ENCODE measurements around the gene USP5.
"Not testable (repeated sequence)": the region's sequence is repeated elsewhere in the genome, so short reads cannot be mapped to it uniquely, and the experiment has no call there.

Gene USP5

DNA sequence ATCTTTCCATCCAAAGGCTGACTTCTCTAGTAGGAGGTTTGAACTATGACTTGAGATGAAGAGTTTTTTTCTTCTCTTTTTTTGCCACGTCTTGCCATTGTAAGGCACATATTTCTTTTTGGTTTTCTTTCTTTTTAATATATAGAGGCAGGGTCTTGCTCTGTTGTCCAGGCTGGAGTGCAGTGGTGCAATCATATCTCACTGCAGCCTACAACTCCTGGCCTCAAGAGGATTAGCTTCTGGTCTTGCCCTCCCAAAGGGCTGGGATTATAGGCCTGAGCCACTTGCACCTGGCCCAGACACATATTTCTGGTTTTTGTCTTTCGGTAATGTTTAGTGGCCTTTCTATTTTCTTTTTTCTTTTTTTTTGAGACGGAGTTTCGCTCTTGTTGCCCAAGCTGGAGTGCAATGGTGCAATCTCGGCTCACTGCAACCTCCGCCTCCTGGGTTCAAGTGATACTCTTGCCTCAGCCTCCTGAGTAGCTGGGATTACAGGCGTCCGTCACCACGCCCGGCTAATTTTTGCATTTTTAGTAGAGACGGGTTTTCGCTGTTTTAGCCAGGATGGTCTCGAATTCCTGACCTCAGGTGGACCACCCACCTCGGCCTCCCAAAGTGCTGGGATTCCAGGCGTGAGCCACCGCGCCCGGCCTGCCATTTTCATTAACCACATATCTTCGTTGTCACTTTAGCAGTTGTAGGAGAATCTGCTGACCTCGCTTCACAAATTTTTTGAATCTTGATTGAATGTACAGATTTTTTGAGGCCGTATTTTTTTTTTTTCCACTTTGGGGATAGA is 38.0 kb downstream of the USP5 start:
- DNase-seq, result not testable (repeated sequence)

DNA sequence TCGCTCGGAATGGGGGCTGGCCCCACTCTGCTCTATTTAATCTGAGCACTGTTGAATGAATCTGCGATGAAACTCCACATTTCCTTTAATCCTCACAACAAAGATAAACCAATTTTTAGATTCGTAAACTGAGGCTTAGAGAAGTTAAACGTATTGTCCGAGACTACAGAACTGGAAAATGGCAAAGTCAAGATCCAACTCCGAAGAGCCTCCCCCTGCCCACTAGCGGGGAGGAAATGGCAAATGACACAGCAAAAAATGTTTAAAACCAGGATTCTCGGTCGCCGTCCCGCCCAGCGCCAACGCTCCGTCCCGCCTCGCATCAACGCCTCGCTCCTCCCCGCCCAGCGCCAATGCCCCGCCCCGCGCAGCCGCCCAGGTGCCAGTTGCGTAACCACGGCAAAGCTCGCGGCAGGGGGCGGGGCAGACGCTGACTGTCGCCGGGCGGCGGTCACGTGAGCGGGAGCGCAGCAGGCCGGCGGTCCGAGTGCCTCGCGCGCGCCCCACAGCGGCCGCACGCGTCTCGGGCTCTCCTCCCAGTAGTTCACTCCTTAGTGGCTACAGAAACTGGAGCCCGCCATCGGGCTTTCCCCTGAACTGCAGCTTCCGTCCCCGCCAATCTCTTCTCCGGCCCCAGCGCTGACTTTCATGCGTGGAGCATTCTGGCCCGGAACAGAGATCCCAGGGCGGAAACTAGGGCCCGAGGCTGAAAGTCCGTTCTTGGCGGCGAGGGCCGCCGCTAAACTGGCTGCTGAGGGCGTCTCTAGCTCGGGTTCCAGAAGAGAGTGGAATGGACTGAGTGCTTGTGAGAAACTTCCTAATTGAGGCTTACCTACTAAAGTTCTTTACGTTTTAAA is 39.1 kb downstream of the USP5 start:
- peak; percentile 98 for DNase-seq

DNA sequence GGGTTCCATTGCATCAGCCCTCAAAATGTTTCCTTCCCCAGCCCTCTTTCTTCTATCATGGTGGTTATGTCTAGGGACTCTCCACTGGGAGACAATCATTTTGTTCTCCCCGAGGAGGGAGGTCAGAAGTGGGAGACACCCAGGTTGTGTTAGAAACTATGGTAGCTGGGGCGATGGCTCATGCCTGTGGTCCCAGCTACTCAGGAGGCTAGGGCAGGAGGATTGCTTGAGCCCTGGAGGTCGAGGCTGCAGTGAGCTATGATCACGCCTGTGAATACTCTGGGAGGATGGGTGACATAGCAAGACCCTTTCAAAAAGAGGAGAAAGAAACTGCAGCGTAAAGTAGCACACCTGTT is 39.7 kb downstream of the USP5 start:
- DNase-seq, result no peak

DNA sequence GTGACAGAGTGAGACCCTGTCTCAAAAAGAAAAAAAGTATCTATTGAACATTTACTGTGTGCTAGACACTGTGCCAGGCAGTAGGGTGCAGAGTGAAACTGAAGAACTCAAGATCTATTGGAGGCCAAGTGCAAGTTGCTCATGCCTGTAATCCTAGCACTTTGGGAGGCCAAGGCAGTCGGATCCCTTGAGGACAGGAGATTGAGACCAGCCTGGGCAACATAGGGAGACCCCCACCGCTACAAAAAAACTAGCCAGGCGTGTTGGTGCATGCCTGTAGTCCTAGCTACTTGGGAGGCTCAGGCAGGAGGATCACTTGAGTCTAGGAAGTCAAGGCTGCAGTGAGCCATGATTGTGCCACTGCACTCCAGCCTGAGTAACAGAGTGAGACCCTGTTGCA is 40.7 kb downstream of the USP5 start:
- not testable (repeated sequence) for DNase-seq

DNA sequence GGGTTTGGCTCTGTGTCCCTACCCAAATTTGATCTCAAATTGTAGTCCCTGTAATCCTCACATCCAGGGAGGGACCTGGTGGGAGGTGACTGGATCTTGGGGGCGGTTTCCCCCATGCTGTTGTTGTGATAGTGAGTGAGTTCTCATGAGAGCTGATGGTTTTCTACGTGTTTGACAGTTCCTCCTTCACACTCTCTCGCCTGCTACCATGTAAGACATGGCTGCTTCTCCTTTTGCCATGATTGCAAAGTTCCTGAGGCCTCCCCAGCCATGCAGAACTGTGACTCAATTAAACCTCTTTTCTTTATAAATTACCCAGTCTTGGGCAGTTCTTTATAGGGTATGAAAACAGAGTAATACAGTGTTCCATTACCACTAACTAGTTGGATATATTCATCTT is 42.4 kb downstream of the USP5 start:
- DNase-seq, result no peak

DNA sequence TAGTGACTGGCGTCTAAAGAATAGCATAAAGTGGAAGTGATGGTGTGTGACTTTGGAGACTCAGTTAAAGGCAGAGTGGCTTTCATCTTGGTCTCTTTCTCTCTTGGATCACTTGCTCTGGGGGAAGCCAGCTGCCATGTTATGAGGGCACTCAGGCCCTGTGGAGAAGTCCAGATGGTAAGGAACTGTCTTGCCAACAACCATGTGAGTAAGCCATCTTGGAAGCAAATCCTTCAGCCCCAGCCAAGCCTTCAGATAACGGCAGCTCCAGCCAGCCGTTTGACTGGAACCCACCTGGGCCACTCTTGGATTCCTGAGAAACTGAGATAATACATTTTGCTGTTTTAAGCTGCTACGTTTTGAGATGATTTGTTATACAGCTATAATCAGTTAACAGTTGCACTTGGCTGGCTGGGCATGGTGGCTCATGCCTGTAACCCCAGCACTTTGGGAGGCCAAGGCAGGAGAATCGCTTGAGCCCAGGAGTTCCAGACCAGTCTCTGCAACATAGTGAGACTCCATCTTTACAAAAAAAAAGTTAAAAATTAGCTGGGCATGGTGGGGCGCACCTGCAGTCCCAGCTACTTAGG is 45.0 kb downstream of the USP5 start:
- no peak for DNase-seq

DNA sequence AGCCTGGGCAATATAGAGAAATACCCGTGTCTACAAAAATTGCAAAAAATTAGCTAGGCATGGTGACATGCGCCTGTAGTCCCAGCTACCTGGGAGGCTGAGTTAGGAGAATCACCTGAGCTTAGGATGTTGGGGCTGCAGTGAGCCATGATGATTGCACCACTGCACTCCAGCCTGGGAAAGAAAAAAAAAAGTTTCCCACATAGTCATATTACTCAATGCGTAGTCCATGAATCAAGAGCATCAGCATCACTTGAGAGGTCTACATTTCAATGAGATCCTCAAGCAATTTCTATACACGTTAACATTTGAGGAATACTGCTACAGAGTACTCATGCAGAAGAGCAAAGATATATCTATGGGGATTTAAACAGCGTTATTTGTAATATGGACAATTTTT is 47.5 kb downstream of the USP5 start:
- no peak for DNase-seq

DNA sequence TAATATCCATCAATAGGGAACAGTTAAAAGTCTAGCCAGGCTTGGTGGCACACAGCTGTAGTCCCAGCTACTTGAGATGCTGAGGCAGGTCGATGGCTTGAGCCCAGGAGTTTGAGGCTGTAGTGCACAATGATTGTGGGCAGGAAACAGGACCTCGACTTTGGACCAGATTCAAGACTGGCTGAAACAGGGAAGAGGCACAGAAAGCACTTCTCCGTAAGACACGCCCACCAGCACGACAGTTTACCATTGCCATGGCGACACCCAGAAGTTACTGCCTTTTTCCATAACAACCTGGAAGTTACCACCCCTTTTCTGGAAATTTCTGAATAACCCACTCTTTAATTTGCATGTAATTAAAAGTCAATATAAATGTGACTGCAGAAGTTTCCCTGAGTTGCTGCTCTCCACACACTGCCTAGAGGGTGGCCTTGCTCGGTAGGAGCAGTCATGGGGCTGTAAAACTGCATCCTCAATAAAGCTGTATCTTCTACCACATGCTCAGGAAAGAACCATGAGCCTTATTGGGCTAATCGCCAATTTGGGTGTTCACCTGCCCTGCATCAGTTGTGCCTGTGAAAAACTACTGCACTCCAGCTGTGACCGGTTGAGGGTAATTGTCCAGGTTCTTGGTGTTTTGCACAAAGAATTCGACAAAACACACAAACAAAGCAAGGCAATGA is 48.0 kb downstream of the USP5 start:
- peak; percentile 84 for DNase-seq

DNA sequence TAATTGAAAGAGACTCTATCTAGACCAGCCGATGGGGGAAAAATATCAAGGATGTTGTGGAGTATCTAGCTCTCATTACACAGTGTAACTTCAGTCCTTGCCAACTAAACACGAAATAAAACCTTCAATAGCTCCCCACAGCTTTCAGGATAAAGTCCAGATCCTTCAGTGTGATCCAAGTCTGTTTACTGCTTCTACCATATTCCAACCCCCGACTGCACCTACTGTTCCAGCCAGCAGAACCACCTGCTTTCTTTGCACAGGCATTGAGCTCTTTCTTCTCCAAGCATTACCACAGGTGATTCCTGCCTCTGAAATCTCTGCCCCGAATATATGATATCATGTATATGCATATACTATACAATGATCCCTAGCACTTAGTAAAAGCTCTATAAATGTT is 50.5 kb downstream of the USP5 start:
- no peak for DNase-seq

DNA sequence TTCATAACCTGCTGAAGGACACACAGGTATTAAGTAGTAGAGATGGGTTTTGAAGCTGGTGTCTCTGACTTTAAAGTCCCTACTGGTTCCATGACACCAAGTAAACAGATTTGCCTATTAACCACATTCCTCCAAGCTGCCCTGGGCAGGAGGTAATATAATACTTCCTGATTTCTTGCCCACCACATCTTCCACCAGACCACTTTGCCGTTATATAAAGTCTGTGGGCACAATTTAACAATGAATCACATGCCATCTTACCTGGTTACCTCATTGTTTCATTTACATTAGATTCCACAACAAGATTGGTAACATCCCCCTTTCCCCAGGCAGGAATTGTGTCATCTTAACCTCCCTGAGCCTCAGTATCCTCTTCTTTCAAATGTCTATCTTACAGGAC is 51.8 kb downstream of the USP5 start:
- peak; percentile 29 for DNase-seq

DNA sequence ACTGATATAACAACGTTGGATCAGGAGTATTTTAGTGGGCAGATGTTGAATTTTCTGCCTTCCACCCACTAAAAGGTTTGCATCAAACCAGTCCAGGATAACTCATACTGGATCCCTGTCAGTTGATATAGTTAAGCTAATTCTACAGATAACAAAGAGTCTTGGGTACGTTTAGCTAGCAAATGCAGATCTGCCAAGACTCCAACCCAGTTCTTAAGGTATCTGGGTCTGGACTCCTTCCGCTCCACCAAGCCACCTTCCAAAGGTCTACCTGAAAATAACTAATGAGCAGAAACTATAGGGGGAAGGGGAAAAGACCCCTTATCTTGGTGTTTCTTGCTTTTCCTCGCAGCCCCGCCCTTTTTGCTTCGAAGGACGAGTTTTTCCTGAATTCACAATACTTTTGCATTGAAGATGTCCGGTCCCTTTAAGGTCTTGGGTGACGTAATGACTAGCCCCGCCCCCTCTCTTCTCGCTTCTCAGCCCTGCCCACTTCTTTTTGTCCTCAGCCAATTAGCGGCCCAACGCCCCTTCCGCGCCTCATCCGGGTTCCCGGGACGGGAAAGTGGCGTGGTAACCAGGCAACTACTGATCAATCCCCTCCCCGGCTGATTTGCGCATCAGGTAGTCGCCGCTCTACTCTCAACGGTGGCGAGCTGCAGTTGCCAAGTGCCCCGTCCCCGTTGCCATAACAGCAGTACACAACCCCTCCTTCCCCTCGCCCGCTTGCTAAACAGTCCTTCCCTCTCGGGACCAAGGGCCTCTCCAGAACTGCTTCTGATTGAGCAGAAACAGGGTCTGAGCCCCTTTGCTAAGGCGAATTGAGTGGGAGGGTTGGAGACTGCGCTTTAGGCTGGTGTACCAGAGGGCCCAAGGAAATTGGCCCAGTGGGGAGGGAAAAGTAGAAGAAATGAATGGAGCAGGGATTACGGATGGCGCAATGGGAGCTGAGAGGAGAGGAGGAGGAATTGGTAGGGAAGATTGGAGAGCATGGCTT is 52.6 kb downstream of the USP5 start, which contains the start of gene LRRC23:
Gene LRRC23 (plus strand): TSS at position 543 of the 997 bp plus-strand sequence. CDS start 812 bp downstream, outside the sequence.
- DNase-seq, result peak; percentile 100

DNA sequence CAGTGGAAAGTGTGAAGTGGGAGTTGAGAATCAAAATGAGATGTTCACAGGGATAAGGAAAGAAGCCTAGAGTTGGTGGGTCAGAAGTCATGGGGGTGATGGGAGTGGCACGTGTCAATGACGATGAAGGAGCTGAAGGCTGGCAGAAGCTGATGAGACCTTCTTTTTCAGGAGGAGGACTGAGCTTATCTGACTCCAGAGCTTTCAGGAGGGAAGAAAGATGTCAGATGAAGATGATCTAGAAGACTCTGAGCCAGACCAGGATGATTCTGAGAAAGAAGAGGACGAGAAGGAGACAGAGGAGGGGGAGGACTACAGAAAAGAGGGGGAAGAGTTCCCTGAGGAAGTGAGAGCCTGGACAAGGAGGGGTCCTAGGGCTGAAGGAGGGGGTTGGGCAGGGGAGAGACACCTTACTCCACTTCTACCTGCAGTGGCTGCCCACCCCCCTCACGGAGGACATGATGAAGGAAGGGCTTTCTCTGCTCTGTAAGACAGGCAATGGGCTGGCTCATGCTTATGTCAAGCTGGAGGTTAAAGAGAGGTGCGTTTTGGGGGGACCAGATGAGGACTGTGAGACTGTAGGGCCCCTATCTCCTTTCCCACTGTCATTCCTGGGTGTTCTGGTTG is 53.6 kb downstream of the USP5 start:
- DNase-seq, result no peak

DNA sequence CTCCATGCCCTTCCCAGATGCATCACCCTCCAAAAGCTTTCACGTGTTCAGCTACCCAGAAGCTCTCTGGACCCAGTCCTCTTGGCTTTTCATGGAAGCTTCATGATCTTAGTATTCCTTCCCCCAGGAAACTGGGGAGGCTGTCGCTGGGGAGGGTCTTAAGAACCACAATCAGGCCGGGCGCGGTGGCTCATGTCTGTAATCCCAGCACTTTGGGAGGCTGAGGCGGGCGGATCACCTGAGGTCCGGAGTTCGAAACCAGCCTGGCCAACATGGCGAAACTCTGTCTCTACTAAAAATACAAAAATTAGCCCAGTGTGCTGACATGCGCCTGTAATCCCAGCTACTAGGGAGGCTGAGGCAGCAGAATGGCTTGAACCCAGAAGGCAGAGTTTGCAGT is 56.2 kb downstream of the USP5 start:
- DNase-seq, result not testable (repeated sequence)

DNA sequence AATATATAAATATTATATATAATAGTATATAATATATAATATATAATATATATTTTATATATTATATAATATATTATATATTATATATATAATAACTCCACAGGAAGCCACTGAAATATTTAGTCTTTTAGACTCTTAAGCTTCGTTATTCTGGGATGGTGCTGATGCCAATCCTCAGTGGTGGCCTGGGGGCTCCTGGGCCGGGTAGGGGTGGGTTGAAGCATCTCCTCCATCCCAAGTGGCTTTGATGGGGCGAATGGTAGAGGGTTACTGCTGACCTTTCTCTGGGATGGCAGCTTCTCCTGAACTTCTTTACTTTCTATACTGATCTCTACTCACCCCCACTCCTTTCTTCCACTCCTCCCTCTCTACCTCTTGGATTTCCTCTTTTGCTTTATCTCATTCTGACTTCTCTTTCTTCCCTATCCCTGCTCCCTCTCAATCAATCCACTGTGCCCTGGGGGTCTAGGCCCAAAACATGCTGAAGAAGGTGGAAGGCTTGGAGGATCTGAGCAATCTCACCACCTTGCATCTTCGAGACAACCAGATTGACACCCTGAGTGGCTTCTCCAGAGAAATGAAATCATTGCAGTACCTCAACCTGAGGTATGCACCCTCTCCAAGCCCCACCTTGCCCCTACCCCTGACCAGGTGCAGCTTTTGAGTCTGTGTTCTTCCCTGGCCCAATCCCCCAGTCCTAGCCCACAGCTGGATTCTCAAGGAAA is 57.6 kb downstream of the USP5 start:
- no peak for DNase-seq

DNA sequence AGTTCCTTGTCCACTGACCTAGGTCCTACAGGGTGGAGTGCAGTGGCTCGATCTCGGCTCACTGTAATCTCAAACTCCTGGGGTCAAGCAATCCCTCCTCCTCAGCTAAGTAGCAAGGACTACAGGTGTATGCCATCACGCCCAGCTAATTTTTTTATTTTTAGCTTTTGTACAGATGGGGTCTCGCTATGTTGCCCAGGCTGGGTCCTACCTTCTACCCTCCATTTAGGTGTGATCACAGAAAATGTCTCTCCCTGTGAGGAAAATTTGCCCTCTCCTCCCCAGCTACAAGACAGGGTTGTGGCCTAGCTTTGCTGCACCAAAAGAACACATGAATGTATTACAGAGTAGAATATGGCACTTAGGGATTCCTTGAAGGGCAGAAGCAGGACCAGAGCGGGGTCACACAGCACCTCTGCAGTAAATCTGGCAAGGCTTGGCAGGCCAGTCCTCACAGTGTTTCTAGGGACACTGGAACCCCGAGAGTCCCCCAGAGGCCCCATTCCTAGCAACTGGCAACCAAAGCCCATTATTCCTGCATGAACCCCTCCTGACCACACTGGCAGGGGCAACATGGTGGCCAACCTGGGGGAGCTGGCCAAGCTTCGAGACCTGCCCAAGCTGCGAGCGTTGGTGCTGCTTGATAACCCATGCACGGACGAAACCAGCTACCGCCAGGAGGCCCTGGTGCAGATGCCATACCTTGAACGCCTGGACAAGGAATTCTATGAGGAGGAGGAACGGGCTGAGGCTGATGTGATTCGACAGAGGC is 60.4 kb downstream of the USP5 start:
- DNase-seq, result no peak

DNA sequence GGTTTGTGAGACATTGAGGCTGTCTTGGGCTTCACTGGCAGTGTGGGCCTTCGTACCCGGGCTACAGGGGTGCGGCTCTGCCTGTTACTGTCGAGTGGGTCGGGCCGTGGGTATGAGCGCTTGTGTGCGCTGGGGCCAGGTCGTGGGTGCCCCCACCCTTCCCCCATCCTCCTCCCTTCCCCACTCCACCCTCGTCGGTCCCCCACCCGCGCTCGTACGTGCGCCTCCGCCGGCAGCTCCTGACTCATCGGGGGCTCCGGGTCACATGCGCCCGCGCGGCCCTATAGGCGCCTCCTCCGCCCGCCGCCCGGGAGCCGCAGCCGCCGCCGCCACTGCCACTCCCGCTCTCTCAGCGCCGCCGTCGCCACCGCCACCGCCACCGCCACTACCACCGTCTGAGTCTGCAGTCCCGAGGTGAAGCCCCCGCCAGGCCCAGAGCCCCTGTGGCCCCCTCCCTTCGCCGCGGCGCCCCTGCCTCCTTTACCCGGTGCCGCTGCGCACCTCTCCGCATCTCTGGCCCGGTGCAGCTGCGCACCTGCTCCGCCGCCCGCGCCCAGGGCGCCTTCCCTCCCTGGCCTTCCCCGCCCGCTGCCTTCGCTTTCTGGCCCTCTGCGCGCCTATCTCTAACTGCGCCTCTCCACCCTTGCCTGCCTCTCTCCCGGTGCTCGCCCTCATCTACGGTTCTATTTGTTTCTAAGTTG is 62.4 kb downstream of the USP5 start, which contains the start of gene ENO2:
Gene ENO2 (plus strand): TSS at position 335 of the 701 bp plus-strand sequence. CDS start 1,253 bp downstream, outside the sequence.
- DNase-seq, result peak; percentile 80

DNA sequence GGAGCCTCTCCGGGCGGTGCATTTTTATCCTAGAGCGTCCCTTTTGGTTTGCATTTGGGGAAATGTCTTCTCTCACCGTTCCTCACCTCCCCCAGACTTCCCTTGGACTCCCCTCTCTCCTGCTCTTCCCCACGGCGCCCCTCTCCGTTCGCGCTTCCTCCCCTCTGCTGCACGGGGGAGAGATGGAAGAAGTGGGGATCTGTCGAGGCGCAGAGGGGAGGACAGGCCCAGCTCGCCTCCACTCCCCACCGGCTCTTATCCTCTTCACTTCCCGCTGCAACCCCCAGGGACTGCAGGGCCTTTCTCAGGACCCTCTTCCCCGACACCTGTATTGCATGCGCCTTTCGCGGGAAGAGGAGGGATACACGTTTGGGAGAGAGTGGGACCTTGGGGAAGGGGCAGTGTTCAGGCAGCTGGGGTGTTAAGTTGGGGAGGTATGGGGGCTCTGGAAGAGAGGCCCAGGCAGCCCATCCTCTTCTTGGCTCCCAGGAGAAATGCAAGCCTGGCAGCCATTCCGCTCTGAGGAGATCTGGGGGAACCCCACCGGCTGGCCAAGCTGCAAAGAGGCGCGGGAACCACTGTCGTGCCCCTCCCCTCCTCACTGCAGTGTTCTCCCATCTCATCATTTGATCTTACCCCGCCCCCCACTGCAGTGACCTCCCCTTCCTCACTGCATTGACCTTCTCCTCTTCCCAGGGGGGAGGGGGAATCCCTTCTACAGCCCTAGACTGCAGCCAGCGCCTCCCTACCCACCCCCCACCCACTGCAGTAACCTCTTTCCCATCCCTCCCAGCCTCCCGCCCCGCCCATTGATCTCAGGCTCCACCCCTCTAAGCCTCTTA is 63.2 kb downstream of the USP5 start:
- peak; percentile 61 for DNase-seq

DNA sequence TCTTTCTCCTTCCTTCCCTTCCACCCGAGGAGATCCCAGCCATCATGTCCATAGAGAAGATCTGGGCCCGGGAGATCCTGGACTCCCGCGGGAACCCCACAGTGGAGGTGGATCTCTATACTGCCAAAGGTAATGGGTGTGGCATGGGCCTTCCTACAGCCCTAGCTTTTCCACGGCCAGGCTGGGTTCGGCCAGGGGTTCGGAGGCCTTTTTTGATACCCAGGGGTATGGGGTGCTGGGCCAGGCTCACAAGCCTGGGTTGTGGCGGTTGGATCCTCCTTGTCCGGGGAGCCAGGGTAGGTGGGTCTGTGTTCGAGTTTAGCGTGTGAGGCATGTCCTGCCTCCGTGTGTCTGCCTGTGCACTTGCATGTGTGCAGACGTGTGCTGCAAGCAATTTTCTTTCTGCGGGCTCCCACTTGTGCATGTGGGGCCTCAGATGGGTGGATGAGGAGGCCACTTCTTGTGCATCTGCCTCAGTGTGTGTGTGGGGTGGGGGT is 63.9 kb downstream of the USP5 start:
- DNase-seq, result no peak
